Esophagus squamous epithelium (tissue), 4 donors: ENCODE data around the gene TBC1D3B.

Experiments
- CTCF ChIP-seq, 6 experiments: fragments of 450-650 bp in 4 of 6; fragments of 200-600 bp in 2 of 6; sonication (generic) in 2 of 6; IDR thresholded peaks; one replicate each; pipeline ENCODE4 v1.5.1; 2016 to 2019; ENCODE audit warnings: antibody characterized with exemption in 6 of 6, mild to moderate bottlenecking in 4 of 6, moderate library complexity in 4 of 6
- POLR2A ChIP-seq, 4 donors: fragments of 450-650 bp; IDR thresholded peaks; one replicate each; pipeline ENCODE4 v1.6.1; 2017; ENCODE audit warnings: antibody characterized with exemption in 4 of 4, mild to moderate bottlenecking in 4 of 4, moderate library complexity in 3 of 4

GRCh38 chr17:36182176-36183000, 6.0 kb upstream of the TBC1D3B start:
- TF ChIP-seq CTCF (IDR thresholded peaks at IDR 0.05) = no peak
- TF ChIP-seq POLR2A (IDR thresholded peaks at IDR 0.05) = no peak
